Activated CD4-positive, alpha-beta memory T cell treated with anti-CD3 and anti-CD28 coated beads for 36 hours (primary cell): Measurements from ENCODE around the gene SRMS. TPM values are rescaled to one million over a fixed set of nuclear protein-coding genes. Genes with fewer than 3 reads are reported as not detected.

Experiments
- CTCF ChIA-PET: fragments of 350-600 bp; sonication (Branson Sonifier 250); formaldehyde crosslinking; loops from one replicate; lab custom pipeline; 2021; ENCODE audit warnings: antibody characterized with exemption, inconsistent platforms; lab: Charles Lee
- POLR2A ChIA-PET: fragments of 350-600 bp; sonication (Branson Sonifier 250); formaldehyde crosslinking; loops from one replicate; lab custom pipeline; 2021; ENCODE audit warnings: antibody characterized with exemption; lab: Charles Lee
- DNase-seq: peaks from one replicate; pipeline ENCODE4 v3.0.0-alpha.2; 2020
- H3K27ac Mint-ChIP-seq: one replicate; pipeline ENCODE4 v1.8.0; 2021; ENCODE audit warnings: mixed read lengths
- H3K27me3 Mint-ChIP-seq: one replicate; pipeline ENCODE4 v1.8.0; 2021; ENCODE audit warnings: mixed read lengths
- H3K36me3 Mint-ChIP-seq: one replicate; pipeline ENCODE4 v1.8.0; 2021; ENCODE audit warnings: mixed read lengths
- H3K4me1 Mint-ChIP-seq: one replicate; pipeline ENCODE4 v1.8.0; 2021; ENCODE audit warnings: low read depth, mixed read lengths
- H3K4me3 Mint-ChIP-seq: one replicate; pipeline ENCODE4 v1.8.0; 2021; ENCODE audit warnings: mild to moderate bottlenecking, mixed read lengths
- H3K9me3 Mint-ChIP-seq: one replicate; pipeline ENCODE4 v1.8.0; 2021; ENCODE audit warnings: mixed read lengths
- intact Hi-C: fragments of 100-400 bp; cut with micrococcal nuclease; formaldehyde crosslinking; loops from one replicate; pipeline ENCODE4 v1.15.1; 2023
- total RNA-seq, 2 experiments: library from RNA; stranded (reverse); gene quantifications; one replicate each; pipeline ENCODE4 v1.2.3, GENCODE V29; 2021

SRMS gene
- total RNA-seq, 2 experiments from 2014 or later = not detected

GRCh38 chr20:63544241-63544957 is 3.1 kb downstream of the SRMS start:
- ChIA-PET CTCF (no interaction called here), POLR2A (no interaction called here)
- Mint-ChIP-seq H3K9me3 (no peaks in the 10 kb centered on the region), H3K4me1 (peaks cover 6% of the 10 kb centered on the region), H3K36me3 (no peaks in the 10 kb centered on the region), H3K4me3 (no peak overlapping the region), H3K27ac (no peak overlapping the region), H3K27me3 (peaks cover 2% of the 10 kb centered on the region)
- no peak for DNase-seq
- intact Hi-C loops = no loop called here

- Mint-ChIP-seq H3K9me3 (no peaks in the 10 kb centered on the region), H3K27me3 (peaks cover 2% of the 10 kb centered on the region), H3K4me1 (peaks cover 6% of the 10 kb centered on the region), H3K36me3 (no peaks in the 10 kb centered on the region), H3K4me3 (no peak overlapping the region), H3K27ac (no peak overlapping the region)
- ChIA-PET POLR2A (no interaction called here), CTCF (interaction anchor here (0.6 to 1.1 kb wide), 3 partner anchors 23 to 576 kb away, joined by 3 to 4 read pairs (median 3); partner anchors contain the start of gene PPDPF)
- intact Hi-C loops = no loop called here
- DNase-seq = no peak
Measured at GRCh38 chr20:63543733-63544132, 3.8 kb downstream of the SRMS start.

GRCh38 chr20:63543131-63543530 is 4.4 kb downstream of the SRMS start:
- Mint-ChIP-seq H3K27me3 (no peaks in the 10 kb centered on the region), H3K4me3 (no peak overlapping the region), H3K9me3 (no peaks in the 10 kb centered on the region), H3K4me1 (peaks cover 8% of the 10 kb centered on the region), H3K27ac (no peak overlapping the region), H3K36me3 (no peaks in the 10 kb centered on the region)
- intact Hi-C loops = no loop called here
- CTCF ChIA-PET = interaction anchor here (0.6 to 1.1 kb wide), 3 partner anchors 23 to 577 kb away, joined by 3 to 4 read pairs (median 3); partner anchors contain the start of gene PPDPF
- no peak for DNase-seq
- POLR2A ChIA-PET = interaction anchor here (0.5 kb wide), 1 partner anchor 63 kb away, joined by 5 read pairs; no protein-coding TSS in a partner anchor

- ChIA-PET CTCF (interaction anchor here (1.1 kb wide), 1 partner anchor 25 kb away, joined by 3 read pairs; no protein-coding TSS in a partner anchor), POLR2A (no interaction called here)
- intact Hi-C loops = no loop called here
- no peaks in the 10 kb centered on the region for H3K36me3 Mint-ChIP-seq
- DNase-seq = peak; percentile 55
- no peak overlapping the region for H3K27ac Mint-ChIP-seq
- peaks cover 10% of the 10 kb centered on the region for H3K4me1 Mint-ChIP-seq
- H3K4me3 Mint-ChIP-seq = no peak overlapping the region
- H3K27me3 Mint-ChIP-seq = no peaks in the 10 kb centered on the region
- H3K9me3 Mint-ChIP-seq = no peaks in the 10 kb centered on the region
Measured at GRCh38 chr20:63542696-63543095, 4.9 kb downstream of the SRMS start.

- intact Hi-C loops = no loop called here
- Mint-ChIP-seq H3K27me3 (no peaks in the 10 kb centered on the region), H3K4me3 (no peak overlapping the region), H3K36me3 (no peaks in the 10 kb centered on the region), H3K27ac (no peak overlapping the region), H3K4me1 (peaks cover 11% of the 10 kb centered on the region), H3K9me3 (no peaks in the 10 kb centered on the region)
- no peak for DNase-seq
- CTCF ChIA-PET = no interaction called here
- POLR2A ChIA-PET = no interaction called here
Measured at GRCh38 chr20:63542031-63542559, 5.5 kb downstream of the SRMS start.

- CTCF ChIA-PET = no interaction called here
- POLR2A ChIA-PET = no interaction called here
- H3K4me1 Mint-ChIP-seq = peaks cover 16% of the 10 kb centered on the region
- intact Hi-C loops = no loop called here
- no peak overlapping the region for H3K27ac Mint-ChIP-seq
- H3K4me3 Mint-ChIP-seq = no peak overlapping the region
- H3K36me3 Mint-ChIP-seq = no peaks in the 10 kb centered on the region
- H3K9me3 Mint-ChIP-seq = no peaks in the 10 kb centered on the region
- no peaks in the 10 kb centered on the region for H3K27me3 Mint-ChIP-seq
- no peak for DNase-seq
Measured at GRCh38 chr20:63541371-63541770, 6.2 kb downstream of the SRMS start.

- Mint-ChIP-seq H3K9me3 (no peaks in the 10 kb centered on the region), H3K27ac (no peak overlapping the region), H3K4me1 (peaks cover 18% of the 10 kb centered on the region), H3K36me3 (no peaks in the 10 kb centered on the region), H3K27me3 (no peaks in the 10 kb centered on the region), H3K4me3 (no peak overlapping the region)
- ChIA-PET CTCF (no interaction called here), POLR2A (no interaction called here)
- intact Hi-C loops = no loop called here
- DNase-seq = no peak
Measured at GRCh38 chr20:63540417-63541186, 6.9 kb downstream of the SRMS start.

GRCh38 chr20:63539441-63540370 is 7.8 kb downstream of the SRMS start:
- Mint-ChIP-seq H3K27me3 (no peaks in the 10 kb centered on the region), H3K36me3 (no peaks in the 10 kb centered on the region), H3K9me3 (no peaks in the 10 kb centered on the region), H3K4me3 (no peak overlapping the region), H3K27ac (no peak overlapping the region), H3K4me1 (peaks cover 18% of the 10 kb centered on the region)
- intact Hi-C loops = loop anchor here (2.0 to 10.0 kb wide), 7 partner anchors 39 to 525 kb away; partner anchors contain the start of genes PRPF6, TCEA2, TNFRSF6B and UCKL1
- ChIA-PET POLR2A (interaction anchor here (3.0 to 5.8 kb wide), 2 partner anchors 11 to 18 kb away, joined by 12 to 55 read pairs; partner anchors contain the start of gene PPDPF), CTCF (interaction anchor here (1.3 to 2.2 kb wide), 3 partner anchors 43 to 434 kb away, joined by 5 to 18 read pairs (median 5); no protein-coding TSS in a partner anchor)
- DNase-seq = no peak

- no peak for DNase-seq
- intact Hi-C loops = loop anchor here (2.0 to 10.0 kb wide), 7 partner anchors 40 to 526 kb away; partner anchors contain the start of genes PRPF6, TCEA2, TNFRSF6B and UCKL1
- no peak overlapping the region for H3K27ac Mint-ChIP-seq
- no peaks in the 10 kb centered on the region for H3K9me3 Mint-ChIP-seq
- H3K4me1 Mint-ChIP-seq = peaks cover 18% of the 10 kb centered on the region
- ChIA-PET POLR2A (interaction anchor here (3.0 to 5.8 kb wide), 2 partner anchors 10 to 17 kb away, joined by 12 to 55 read pairs; partner anchors contain the start of gene PPDPF), CTCF (interaction anchor here (1.3 to 2.2 kb wide), 5 partner anchors 18 to 581 kb away, joined by 5 to 18 read pairs (median 10); partner anchors contain the start of gene PPDPF)
- H3K4me3 Mint-ChIP-seq = no peak overlapping the region
- no peaks in the 10 kb centered on the region for H3K27me3 Mint-ChIP-seq
- no peaks in the 10 kb centered on the region for H3K36me3 Mint-ChIP-seq
Measured at GRCh38 chr20:63539092-63539430, 8.5 kb downstream of the SRMS start.

GRCh38 chr20:63538204-63539091 is 9.1 kb downstream of the SRMS start:
- H3K27ac Mint-ChIP-seq = peak overlapping the region; percentile 80
- intact Hi-C loops = loop anchor here (1.0 to 10.0 kb wide), 8 partner anchors 40 to 526 kb away; partner anchors contain the start of genes PRPF6, TCEA2, TNFRSF6B and UCKL1
- H3K4me1 Mint-ChIP-seq = peaks cover 18% of the 10 kb centered on the region
- no peaks in the 10 kb centered on the region for H3K27me3 Mint-ChIP-seq
- peak; percentile 59 for DNase-seq
- ChIA-PET CTCF (interaction anchor here (0.5 to 2.6 kb wide), 34 partner anchors 9 to 582 kb away, joined by 3 to 19 read pairs (median 5); partner anchors contain the start of genes ARFRP1, PPDPF, PRPF6 and RTEL1), POLR2A (interaction anchor here (1.1 to 5.8 kb wide), 9 partner anchors 9 to 418 kb away, joined by 3 to 55 read pairs (median 3); partner anchors contain the start of genes PPDPF, RTEL1, TPD52L2 and UCKL1)
- peak overlapping the region; percentile 57 for H3K4me3 Mint-ChIP-seq
- H3K9me3 Mint-ChIP-seq = no peaks in the 10 kb centered on the region
- no peaks in the 10 kb centered on the region for H3K36me3 Mint-ChIP-seq
